Activated CD4-positive, alpha-beta T cell treated with anti-CD3 and anti-CD28 coated beads for 36 hours (primary cell): ENCODE measurements around the gene EPHA4. TPM values are rescaled to one million over a fixed set of nuclear protein-coding genes. Genes with fewer than 3 reads are reported as not detected.

ENCODE experiments used
- ATAC-seq: fragments of 200-7000 bp; cut with Tn5 transposase; one replicate; pipeline ENCODE4 v1.10.0; 2021; ENCODE audit warnings: mild to moderate bottlenecking, moderate library complexity
- CTCF ChIA-PET: fragments of 350-600 bp; sonication (Branson Sonifier 250); formaldehyde crosslinking; loops from one replicate; lab custom pipeline; 2021; ENCODE audit warnings: antibody characterized with exemption; lab: Charles Lee
- POLR2A ChIA-PET: fragments of 350-600 bp; sonication (Branson Sonifier 250); formaldehyde crosslinking; loops from one replicate; lab custom pipeline; 2021; ENCODE audit warnings: antibody characterized with exemption, inconsistent platforms; lab: Charles Lee
- DNase-seq: peaks from one replicate; pipeline ENCODE4 v3.0.0-alpha.2; 2020
- H3K27ac Mint-ChIP-seq: one replicate; pipeline ENCODE4 v1.8.0; 2021; ENCODE audit warnings: mixed read lengths
- H3K27me3 Mint-ChIP-seq: one replicate; pipeline ENCODE4 v1.8.0; 2021; ENCODE audit warnings: mixed read lengths
- H3K36me3 Mint-ChIP-seq: one replicate; pipeline ENCODE4 v1.8.0; 2021; ENCODE audit warnings: low read depth, mixed read lengths
- H3K4me1 Mint-ChIP-seq: one replicate; pipeline ENCODE4 v1.8.0; 2021; ENCODE audit warnings: mixed read lengths
- H3K4me3 Mint-ChIP-seq: one replicate; pipeline ENCODE4 v1.8.0; 2021; ENCODE audit warnings: mild to moderate bottlenecking, moderate library complexity, mixed read lengths
- H3K9me3 Mint-ChIP-seq: one replicate; pipeline ENCODE4 v1.8.0; 2021; ENCODE audit warnings: low read depth, mixed read lengths
- intact Hi-C, 2 experiments: fragments of 100-400 bp; cut with DNase I in 1 of 2; cut with micrococcal nuclease in 1 of 2; formaldehyde crosslinking; loops; one replicate each; pipeline versions ENCODE4 v1.14.2 to v1.15.1; 2022 to 2024; cut with DNase I, micrococcal nuclease
- total RNA-seq, 2 experiments: library from RNA; stranded (reverse); gene quantifications; one replicate each; pipeline ENCODE4 v1.2.3, GENCODE V29; 2021

The EPHA4 gene
- total RNA-seq, 2 experiments from 2014 or later = 5.9 to 7.2 TPM

- Mint-ChIP-seq H3K36me3 (no peaks in the 10 kb centered on the region), H3K27me3 (peaks cover 2% of the 10 kb centered on the region), H3K9me3 (no peaks in the 10 kb centered on the region), H3K4me1 (no peaks in the 10 kb centered on the region), H3K4me3 (no peak overlapping the region), H3K27ac (no peak overlapping the region)
- ATAC-seq = no peak
- POLR2A ChIA-PET = no interaction called here
- CTCF ChIA-PET = no interaction called here
- DNase-seq = no peak
- intact Hi-C loops = loop anchor here in 1 of 2 experiments (5.0 kb wide), 1 partner anchor 201 kb away; the partner anchor contains the start of gene EPHA4
Observed at GRCh38 chr2:221371347-221371746, 200.8 kb downstream of the EPHA4 start.

DNA sequence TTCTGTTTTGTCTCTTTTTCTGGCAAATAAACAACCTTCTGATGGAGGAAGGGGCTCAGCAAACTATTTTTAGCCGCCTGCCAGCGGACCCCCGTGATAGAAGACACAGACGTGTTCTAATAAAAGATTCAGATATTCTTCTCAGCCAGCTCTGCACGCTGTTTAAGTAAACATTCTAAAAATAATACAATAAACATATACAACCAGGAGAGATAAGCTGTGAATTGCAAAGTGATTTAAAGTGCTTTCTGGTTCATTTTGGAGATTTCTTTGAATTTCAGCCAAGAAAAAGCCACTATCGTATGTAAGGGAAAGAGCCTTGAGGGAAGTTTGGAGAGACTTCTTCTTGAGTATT is 201.3 kb downstream of the EPHA4 start:
- ATAC-seq (no peak), DNase-seq (no peak)
- ChIA-PET POLR2A (no interaction called here), CTCF (no interaction called here)
- H3K4me1 Mint-ChIP-seq = no peaks in the 10 kb centered on the region
- no peak overlapping the region for H3K27ac Mint-ChIP-seq
- H3K9me3 Mint-ChIP-seq = no peaks in the 10 kb centered on the region
- H3K4me3 Mint-ChIP-seq = no peak overlapping the region
- no peaks in the 10 kb centered on the region for H3K36me3 Mint-ChIP-seq
- H3K27me3 Mint-ChIP-seq = peaks cover 2% of the 10 kb centered on the region
- intact Hi-C loops = loop anchor here in 1 of 2 experiments (5.0 kb wide), 1 partner anchor 201 kb away; the partner anchor contains the start of gene EPHA4

- CTCF ChIA-PET = no interaction called here
- DNase-seq (no peak), ATAC-seq (no peak)
- H3K27ac Mint-ChIP-seq = no peak overlapping the region
- POLR2A ChIA-PET = no interaction called here
- H3K36me3 Mint-ChIP-seq = no peaks in the 10 kb centered on the region
- no peaks in the 10 kb centered on the region for H3K9me3 Mint-ChIP-seq
- no peaks in the 10 kb centered on the region for H3K4me1 Mint-ChIP-seq
- intact Hi-C loops = loop anchor here in 1 of 2 experiments (5.0 kb wide), 1 partner anchor 202 kb away; the partner anchor contains the start of gene EPHA4
- H3K27me3 Mint-ChIP-seq = peaks cover 2% of the 10 kb centered on the region
- H3K4me3 Mint-ChIP-seq = no peak overlapping the region
Observed at GRCh38 chr2:221370076-221370856, 201.8 kb downstream of the EPHA4 start.
